Activated CD4-positive, CD25-positive, alpha-beta regulatory T cell treated with anti-CD3 and anti-CD28 coated beads, Interleukin-2, amount 50 U/mL, for 16 hours (primary cell): Measurements from ENCODE around the gene TRERF1.
"Not testable (repeated sequence)": the region's sequence is repeated elsewhere in the genome, so short reads cannot be mapped to it uniquely, and the experiment has no call there.

Experiments
- DNase-seq: peaks from one replicate; pipeline ENCODE4 v3.0.0-alpha.2; 2020; ENCODE audit warnings: low read depth, low spot score

Gene TRERF1

DNA sequence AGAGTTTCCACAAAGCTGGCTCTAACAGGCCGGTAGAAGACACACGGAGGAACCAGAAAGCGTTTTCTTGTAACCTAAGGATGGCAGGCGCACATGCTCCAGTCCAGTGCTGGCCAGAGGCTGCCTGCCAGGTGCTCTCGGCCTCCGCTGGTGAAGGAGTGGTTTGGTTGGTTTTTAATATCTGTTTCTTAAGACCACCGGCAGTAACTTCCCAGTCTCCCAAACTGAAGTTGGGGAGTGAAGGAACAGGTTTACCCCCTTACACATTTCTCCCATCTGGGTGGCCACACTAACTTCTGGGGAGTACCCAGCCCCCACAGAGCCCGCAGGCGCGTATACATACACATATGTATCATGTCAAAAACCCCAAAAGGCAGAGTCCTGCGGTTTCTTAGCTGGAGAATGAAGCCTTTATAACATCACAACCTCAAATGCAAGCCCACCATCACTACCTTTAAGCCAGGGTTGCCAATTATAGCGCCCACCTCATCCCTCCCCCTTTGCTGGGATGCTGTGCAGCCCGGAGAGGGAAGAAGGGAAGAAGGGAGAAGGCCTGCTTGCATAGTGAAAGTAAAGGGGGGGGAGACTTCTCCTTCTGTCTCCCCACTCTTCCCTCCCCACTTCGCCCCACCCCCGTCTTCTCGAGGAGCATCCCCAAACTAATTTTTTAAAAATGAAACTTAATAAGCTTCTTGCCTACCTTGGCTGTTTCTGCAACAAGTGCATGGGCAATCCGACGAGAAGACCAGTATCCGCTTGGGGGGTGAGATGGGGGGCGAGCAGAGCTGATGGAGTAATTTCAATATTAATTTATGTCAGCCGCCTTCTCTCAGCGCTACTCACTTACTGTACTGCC is 1.0 kb downstream of the TRERF1 start:
- no peak for DNase-seq

- DNase-seq = no peak
These were observed 1.7 kb downstream of the TRERF1 start for GRCh38 chr6:42449917-42450476.

- no peak for DNase-seq
These were observed 2.6 kb downstream of the TRERF1 start for GRCh38 chr6:42448927-42449659.

GRCh38 chr6:42448391-42448790 is 3.3 kb downstream of the TRERF1 start:
- no peak for DNase-seq

GRCh38 chr6:42446996-42447395 is 4.7 kb downstream of the TRERF1 start:
- no peak for DNase-seq

- no peak for DNase-seq
These were observed 5.4 kb downstream of the TRERF1 start for GRCh38 chr6:42446370-42446769.

- DNase-seq = not testable (repeated sequence)
These were observed 5.8 kb downstream of the TRERF1 start for GRCh38 chr6:42445955-42446354.

- no peak for DNase-seq
These were observed 8.2 kb downstream of the TRERF1 start for GRCh38 chr6:42443312-42444060.

DNA sequence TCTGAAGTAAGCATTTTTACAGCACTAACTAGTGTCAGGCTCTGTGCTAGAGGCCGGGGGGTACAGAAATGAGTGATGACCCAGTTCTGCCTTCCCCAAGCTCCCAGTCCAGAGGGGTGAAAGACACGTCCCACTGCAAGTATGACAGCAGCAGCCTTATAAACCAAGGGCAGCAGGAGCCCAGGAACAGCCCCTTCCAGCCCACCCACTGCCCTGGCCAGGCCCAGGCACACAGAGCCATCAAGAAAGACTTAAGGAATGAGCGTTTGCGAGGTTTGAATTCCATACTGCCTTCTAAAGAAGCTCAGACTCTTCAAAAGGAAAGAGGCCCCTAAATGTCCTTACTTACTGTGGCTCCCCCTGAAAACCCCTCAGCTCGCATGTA is 10.0 kb downstream of the TRERF1 start:
- DNase-seq = no peak

DNA sequence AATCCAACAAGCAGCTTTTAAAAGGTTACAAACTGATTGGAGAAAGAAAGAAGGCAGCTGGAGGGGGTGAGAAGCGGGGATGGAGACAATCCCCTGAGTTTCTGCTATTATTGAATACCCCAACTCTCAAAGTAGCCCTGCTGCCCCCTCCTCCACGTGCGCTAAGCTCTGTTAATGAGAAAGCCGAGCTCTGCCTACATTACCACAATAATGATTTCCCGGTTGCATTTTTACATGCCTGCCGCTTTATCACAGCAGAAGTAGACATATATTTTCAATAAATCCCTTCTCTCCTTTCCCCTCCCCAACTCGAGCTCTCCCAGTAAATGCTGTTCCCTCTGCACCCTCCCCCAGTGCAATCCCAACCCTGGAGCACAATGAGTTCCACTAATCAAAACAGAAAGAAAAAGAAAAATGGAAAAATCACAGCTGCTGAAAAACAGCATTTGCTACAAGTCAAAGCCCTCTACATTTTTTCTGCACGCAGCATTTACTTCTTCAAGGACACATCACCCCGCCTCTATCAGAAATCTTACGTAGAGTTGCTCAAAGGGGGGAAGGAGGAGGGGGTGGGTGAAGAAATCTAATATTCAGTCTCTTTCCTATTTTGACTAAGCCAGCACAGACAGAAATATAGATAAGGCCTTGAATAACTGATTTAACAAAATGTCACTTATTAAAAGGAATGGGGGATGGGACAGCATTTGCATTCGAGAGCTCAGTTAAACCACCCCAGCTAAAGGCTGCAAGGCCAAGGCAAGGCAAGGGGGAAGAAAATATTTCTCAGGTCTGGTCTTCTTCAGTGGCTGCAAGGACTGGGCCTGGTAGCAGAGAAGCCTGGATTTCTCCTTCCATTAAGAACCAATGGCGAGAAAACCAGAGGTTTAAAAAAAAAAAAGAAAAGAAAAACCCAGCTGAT is 10.7 kb downstream of the TRERF1 start:
- DNase-seq = no peak

DNA sequence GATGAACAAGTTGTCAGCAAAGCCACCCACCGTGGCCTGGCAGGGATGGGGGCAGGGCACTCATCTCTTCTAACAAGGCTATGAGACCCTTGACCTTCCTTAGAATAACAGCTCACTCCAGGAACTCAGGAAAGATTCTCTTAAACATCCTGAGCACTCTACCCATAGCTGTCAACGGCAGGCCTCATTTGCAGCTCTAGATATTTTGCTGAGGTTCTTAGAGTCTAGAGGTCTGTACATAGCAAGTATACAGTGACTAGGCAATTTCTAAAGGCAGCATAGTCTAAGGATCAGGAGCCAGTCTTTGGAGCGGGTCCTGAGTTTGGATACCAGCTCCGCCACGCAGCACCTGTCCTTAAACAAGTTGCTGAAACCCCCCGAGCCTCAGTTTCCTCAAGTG is 11.7 kb downstream of the TRERF1 start:
- no peak for DNase-seq

GRCh38 chr6:42436825-42437224 is 14.9 kb downstream of the TRERF1 start:
- no peak for DNase-seq

- no peak for DNase-seq
These were observed 17.5 kb downstream of the TRERF1 start for GRCh38 chr6:42434237-42434636.

GRCh38 chr6:42433409-42433808 is 18.3 kb downstream of the TRERF1 start:
- DNase-seq = no peak

GRCh38 chr6:42431877-42432276 is 19.8 kb downstream of the TRERF1 start:
- no peak for DNase-seq

DNA sequence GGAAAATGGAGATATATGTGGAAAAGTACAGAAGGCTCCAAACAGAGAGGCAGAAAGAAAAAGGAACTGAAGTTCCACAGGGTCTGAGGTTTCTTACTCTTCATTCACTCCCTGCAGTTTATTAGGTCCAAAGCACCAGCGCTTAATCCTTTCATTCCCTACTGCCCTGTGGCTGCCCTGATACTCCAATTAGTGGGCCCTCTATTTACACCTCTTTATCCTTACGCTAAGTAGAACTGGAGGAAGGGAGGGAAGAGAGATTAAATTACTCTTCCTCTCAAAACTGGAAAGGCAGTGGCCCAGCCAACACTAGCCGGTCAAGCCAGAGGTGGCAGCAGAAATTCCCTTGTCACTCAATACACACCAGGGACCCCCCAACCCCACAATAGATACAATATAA is 20.4 kb downstream of the TRERF1 start:
- no peak for DNase-seq

- no peak for DNase-seq
These were observed 21.9 kb downstream of the TRERF1 start for GRCh38 chr6:42429836-42430235.

GRCh38 chr6:42429042-42429585 is 22.6 kb downstream of the TRERF1 start:
- no peak for DNase-seq

DNA sequence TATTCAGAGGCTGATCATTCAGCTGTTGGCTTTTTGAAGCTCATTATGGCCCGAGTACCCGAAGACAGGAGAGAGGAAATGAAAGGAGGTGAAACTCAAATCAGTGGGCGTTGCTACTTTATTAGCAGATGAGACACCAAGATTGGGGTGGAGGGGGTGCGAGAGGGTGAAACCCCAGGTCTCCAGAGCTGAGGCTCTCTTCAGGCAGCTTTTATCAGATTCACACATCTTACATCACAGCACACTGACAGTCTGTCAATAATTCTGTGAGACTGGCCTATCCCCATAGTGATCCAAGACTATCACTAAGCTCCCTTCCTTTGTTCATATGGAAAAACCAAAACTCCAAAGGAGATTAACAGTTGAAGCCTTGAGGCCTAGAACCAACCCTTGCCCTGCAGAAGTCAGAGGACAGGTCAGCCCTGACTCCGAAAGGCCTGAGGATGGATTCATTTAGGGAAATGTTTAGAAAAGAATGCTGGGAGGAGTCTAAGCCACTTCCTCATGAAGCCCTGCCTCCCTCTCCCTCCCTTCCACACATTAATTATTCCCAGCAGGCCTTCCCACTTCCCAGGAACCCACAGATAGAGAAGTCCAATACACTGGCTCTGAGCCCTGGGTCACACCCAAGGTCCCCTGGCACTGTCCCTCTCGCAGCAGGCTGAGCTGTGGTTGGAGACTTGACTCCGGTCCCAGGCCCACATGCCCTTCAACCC is 23.2 kb downstream of the TRERF1 start:
- DNase-seq = peak; percentile 43

DNA sequence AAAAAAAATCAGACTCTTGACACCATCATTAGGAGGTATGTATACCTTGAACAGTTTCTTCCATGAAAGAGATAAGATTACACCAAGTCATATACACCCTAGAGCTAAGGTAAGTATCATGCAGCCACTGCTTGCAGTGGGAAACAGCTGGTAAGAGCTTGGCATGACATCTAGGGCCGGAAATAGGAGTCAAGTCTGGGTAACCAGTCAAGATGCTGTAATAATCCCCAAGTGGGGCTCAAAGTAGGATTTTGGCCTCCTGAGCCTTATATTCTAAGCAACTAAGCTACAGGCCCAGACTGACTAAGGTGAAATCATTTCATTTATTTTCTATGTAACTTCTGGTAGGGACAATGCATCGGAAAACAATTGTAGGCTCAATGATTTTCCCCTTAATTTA is 23.9 kb downstream of the TRERF1 start:
- DNase-seq = no peak
